HG03280 (cell line): ENCODE data around the gene OSBPL10.
"Not testable (repeated sequence)": the region's sequence is repeated elsewhere in the genome, so short reads cannot be mapped to it uniquely, and the experiment has no call there.

Experiments
- ATAC-seq: cut with Tn5 transposase; IDR thresholded peaks from one replicate; pipeline ENCODE4 v1.9.1; 2021; ENCODE audit warnings: mild to moderate bottlenecking, moderate library complexity; ENCODE audit not compliant: unreplicated experiment

OSBPL10 gene

DNA sequence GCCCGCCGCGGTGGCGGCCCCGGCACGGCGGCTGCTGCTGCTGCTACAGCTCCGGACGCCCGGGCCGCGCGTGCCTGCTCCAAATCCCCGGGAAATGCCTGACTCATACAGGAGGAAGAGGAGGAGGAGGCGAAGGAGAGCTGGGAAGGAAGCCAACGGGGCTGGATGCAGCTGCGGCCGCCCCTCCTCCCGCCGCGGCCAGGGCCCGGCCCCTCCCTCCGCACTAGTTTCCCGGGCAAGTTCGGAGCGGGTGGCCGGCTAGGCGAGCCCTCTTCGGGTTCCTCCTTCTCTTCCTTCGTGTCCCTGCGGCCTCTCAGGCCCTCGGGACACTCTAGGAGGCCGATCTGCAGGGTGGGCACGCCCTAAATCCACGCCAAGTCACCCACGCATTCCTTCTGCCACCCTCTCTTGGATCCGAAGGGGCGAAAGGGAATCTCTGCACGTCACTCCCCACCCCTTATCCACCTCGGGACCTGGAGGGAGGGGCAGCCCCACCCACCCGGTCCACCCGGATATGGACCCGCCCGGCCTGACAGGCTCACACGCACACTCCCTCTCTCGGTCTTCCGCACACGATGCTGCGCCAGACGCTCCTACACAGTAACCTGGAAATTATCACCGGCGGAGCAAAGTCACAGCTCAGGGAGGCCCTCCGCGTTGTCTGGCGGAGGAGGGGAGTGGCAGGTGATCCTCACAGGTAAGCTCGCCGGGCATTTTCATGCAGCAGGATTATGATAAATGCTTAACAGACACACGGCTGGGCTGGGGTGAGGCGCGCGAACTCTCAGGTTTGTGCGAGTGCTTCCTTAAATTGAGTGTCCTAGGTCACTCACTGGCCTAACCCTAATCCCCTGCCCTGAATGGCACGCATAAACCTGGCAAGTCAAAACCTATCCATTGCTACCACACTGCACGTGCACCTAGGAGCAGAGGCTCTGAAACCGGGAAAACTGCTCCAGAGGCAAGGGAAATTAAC, at the start of gene OSBPL10, which contains the start of gene ZNF860:
Gene OSBPL10, minus strand, starts transcription at position 57 of the 976 bp plus-strand sequence. CDS start 83 bp downstream, outside the sequence.
Gene ZNF860, plus strand, starts transcription at position 545 of the 976 bp plus-strand sequence. CDS start 7,330 bp downstream, outside the sequence.
- ATAC-seq: peak; percentile 30

GRCh38 chr3:32026593-32026992, 45.5 kb upstream of the OSBPL10 start:
- ATAC-seq: no peak

DNA sequence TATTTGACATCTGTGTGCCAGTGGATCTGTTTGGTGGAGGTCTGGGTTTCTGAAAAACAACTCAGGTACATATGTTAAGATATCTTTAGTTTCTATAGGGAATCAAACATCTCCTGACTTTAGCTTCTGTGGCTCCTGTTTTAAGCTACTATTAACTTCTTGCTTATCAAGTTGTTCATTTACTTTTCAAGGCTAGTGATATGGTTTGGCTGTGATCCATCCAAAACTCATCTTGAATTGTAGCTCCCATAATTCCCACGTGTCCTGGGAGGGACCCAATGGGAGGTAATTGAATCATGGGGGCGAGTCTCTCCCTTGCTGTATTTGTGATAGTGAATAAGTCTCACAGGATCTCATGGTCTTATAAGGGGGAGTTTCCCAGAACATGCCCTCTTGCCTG, 41.9 kb upstream of the OSBPL10 start:
- ATAC-seq: no peak

DNA sequence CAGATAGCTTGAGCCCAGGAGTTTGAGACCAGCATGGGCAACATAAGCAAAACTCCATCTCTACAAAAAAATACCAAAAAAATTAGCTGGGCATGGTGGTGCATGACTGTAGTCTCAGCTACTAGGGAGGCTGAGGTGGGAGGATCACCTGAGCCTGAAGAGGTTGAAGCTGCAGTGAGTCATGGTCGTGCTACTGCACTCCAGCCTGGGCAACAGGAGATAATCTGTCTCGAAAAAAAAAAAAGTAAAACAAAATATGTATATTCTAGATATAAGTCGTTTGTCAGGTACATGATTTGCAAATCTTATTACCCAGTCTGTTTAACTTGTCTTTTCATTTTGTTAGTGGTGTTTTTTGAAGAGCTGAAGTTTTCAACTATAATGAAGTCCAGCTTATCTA, 40.7 kb upstream of the OSBPL10 start:
- no peak for ATAC-seq

DNA sequence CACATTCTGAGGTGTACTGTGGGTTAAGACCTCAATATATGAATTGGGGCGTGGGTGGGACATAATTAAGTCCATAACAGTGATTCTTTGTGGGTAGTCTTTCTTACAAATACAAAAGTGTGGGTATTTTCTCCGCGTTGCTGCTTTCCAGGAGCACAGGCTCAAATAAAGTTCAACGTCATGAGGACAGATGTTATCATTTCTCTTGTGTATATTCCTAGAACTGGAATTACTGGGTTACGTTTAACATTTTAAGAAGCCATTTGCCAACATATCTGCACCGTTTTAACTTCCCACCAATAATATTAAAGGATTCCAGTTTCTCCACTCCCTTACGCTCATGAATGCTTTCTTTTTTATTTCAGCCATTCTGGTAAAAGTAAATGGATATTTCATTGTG, 40.1 kb upstream of the OSBPL10 start:
- ATAC-seq: no peak

GRCh38 chr3:32018757-32019564, 37.9 kb upstream of the OSBPL10 start:
- ATAC-seq: no peak

- no peak for ATAC-seq
Observed at GRCh38 chr3:32017286-32017685, 36.2 kb upstream of the OSBPL10 start.

DNA sequence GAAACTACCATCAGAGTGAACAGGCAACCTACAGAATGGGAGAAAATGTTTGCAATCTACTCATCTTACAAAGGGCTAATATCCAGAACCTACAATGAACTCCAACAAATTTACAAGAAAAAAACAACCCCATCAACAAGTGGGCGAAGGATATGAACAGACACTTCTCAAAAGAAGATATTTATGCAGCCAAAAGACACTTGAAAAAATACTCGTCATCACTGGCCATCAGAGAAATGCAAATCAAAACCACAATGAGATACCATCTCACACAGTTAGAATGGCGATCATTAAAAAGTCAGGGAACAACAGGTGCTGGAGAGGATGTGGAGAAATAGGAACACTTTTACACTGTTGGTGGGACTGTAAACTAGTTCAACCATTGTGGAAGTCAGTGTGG, 34.6 kb upstream of the OSBPL10 start:
- ATAC-seq: not testable (repeated sequence)

- ATAC-seq: not testable (repeated sequence)
Observed at GRCh38 chr3:32010699-32011098, 29.6 kb upstream of the OSBPL10 start.

GRCh38 chr3:32009957-32010356, 28.9 kb upstream of the OSBPL10 start:
- ATAC-seq: no peak

- no peak for ATAC-seq
Observed at GRCh38 chr3:32009101-32009500, 28.0 kb upstream of the OSBPL10 start.

- ATAC-seq: no peak
Observed at GRCh38 chr3:32004113-32004765, 23.2 kb upstream of the OSBPL10 start.

DNA sequence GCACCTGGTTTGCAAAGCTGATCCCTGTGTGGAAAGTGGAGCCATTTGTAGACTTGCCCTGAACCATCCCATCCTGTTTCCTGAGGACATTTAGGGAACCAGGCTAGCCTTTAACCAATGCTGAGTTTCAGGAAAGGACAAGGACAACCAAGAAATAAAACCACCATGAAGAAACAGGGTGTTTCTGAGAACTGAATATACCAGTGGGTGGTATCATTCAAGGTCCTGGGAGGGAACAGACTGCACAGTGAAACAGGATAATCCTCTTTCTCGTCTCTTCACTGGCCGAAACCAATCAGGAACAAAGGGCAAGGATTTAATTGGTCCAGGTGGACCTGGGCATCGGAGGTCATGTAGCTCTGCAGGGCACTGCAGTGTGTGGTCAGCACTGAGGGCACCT, 22.3 kb upstream of the OSBPL10 start:
- ATAC-seq: no peak

DNA sequence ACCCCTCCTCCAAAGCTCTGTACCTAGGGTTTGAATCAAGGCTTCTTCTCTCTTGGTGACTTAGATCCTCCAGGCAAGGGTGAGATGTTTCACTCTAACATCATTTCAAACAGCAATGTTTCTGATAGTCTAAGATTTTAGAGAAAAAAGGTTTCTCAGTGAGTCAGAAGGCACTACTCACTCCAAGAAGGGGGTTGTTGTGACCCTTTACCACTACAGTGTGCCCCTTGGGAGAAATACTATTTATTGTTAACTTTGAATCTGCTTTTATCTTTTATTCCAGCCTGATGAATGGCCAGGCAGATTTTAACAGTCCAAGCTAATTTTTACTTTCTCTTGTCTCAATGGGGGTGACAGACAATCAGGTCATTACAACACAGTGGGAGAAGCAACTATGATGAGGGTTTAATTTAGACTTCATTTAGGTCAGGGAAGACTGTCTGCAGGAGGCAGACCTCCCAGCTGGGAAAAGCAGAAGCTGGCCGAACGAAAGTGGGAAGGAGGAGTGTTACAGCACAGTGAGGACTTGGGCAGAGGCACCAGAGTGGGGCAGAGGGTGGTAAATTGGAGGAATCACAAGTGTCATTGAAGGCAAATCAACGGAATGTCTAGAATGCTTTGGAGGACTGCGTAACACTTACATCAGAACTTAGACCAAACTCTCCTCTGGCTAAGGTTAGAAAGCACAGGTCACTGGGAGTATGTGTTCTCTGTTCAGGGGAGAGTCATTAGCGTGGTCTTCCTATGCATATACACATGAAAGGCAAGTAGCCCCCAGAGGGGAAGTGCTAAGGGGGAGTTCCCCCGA, 21.7 kb upstream of the OSBPL10 start:
- ATAC-seq: no peak

GRCh38 chr3:32000877-32001276, 19.8 kb upstream of the OSBPL10 start:
- ATAC-seq: no peak

GRCh38 chr3:31999907-32000439, 18.9 kb upstream of the OSBPL10 start:
- no peak for ATAC-seq

DNA sequence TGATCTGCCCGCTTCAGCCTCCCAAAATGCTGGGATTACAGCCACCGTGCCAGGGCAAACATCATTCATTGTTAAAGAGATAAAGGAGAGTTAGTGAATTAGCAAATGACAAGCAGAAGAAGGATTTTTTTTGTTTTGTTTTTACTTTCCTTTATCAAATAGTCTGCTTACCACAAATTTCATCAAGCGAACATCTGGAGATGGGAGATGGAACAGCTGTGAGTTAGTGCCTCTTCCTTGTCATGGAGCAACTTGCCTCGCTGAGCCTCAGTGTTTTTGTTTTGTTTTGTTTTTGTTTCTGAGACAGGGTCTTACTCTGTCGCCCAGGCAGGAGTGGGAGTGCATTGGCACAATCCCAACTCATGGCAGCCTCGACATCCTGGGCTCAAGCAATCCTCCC, 16.4 kb upstream of the OSBPL10 start:
- ATAC-seq: no peak

- ATAC-seq: no peak
Observed at GRCh38 chr3:31996195-31996594, 15.1 kb upstream of the OSBPL10 start.

DNA sequence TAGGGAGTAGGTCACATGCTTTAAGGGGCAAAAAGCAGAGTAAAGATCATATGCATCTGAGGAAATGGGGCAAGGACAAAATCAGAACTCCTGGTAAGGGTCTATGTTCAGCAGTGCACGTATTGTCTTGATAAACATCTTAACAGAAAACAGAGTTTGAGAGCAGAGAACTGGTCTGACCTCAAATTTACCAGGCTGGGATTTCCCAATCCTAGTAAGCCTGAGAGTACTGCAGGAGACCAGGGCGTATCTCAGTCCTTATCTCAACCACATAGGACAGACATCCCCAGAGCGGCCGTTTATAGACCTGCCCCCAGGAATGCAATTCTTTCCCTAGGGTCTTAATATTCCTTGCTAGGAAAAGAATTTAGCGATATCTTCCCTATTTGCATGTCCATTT, 14.0 kb upstream of the OSBPL10 start:
- not testable (repeated sequence) for ATAC-seq

- no peak for ATAC-seq
Observed at GRCh38 chr3:31993843-31994242, 12.8 kb upstream of the OSBPL10 start.
